Pancreas (tissue), 10 donors: Measurements from ENCODE around the gene ISG20L2. TPM values are rescaled to one million over a fixed set of nuclear protein-coding genes. Genes with fewer than 3 reads are reported as not detected.

Source experiments
- ATAC-seq, 4 donors: fragments of 200-7000 bp; cut with Tn5 transposase; one replicate each; pipeline versions ENCODE4 v1.8.0 to v1.9.1; 2020; ENCODE audit warnings: mild to moderate bottlenecking in 4 of 4, moderate library complexity in 4 of 4
- DNase-seq, 6 donors: peaks; one replicate each; pipeline ENCODE4 v3.0.0-alpha.2; 2020
- FAIRE-seq: peaks from 2 replicates; lab custom pipeline; 2012; peaks lifted over from hg19 to GRCh38; lab: Jason Lieb, UNC
- H3K27ac ChIP-seq, 4 donors: fragments of 200-600 bp; sonication (generic); 1 replicate in 3 of 4; 2 replicates in 1 of 4; pipeline versions ENCODE4 v1.5.0 to v1.8.0; 2020
- H3K27me3 ChIP-seq, 4 donors: fragments of 200-600 bp; one replicate each; pipeline ENCODE4 v1.8.0; 2021
- H3K36me3 ChIP-seq, 3 donors: fragments of 200-600 bp; sonication (generic) in 1 of 3; one replicate each; pipeline versions ENCODE4 v1.5.0 to v1.8.0; 2020 to 2021
- H3K4me1 ChIP-seq, 3 donors: fragments of 200-600 bp; one replicate each; pipeline ENCODE4 v1.8.0; 2021
- H3K4me3 ChIP-seq, 4 donors: fragments of 200-600 bp; sonication (generic) in 2 of 4; one replicate each; pipeline versions ENCODE4 v1.5.0 to v1.8.0; 2020 to 2021
- H3K9me3 ChIP-seq, 4 donors: fragments of 200-600 bp; one replicate each; pipeline ENCODE4 v1.8.0; 2021
- CTCF ChIP-seq, 4 donors: fragments of 200-600 bp; sonication (generic) in 3 of 4; IDR thresholded peaks; one replicate each; pipeline versions ENCODE4 v1.5.0 to v1.8.0; 2021; ENCODE audit warnings: antibody characterized with exemption in 4 of 4
- WGBS, 2 donors: extraction: QIAGEN DNeasy Blood & Tissue Kit; methylation state at CpG; one replicate each; pipeline ENCODE4 v1.1.7; 2013; 5-methylcytosine and 5-hydroxymethylcytosine counted together
- intact Hi-C, 3 donors: fragments of 100-400 bp; cut with DNase I; formaldehyde crosslinking; loops; one replicate each; pipeline versions ENCODE4 v1.11.1 to v1.14.2; 2022
- polyA plus RNA-seq, 2 donors: library from polyadenylated mRNA; stranded (reverse); fragments of 200-250 nt; gene quantifications; one replicate each; pipeline ENCODE4 v1.2.3, GENCODE V29; 2013
- total RNA-seq, 6 donors: library from RNA; stranded (reverse); fragmentation: NEBNext Ultra II Directional in 4 of 6; extraction: Animal tissue kit (Norgen Biotek cat#: 25700) in 4 of 6; gene quantifications; one replicate each; pipeline versions ENCODE4 v1.2.1 to v1.2.4, GENCODE V29; 2021 to 2023
- donor health status: healthy with polysubstance abuse.
- donor health status: DM: no; HTN: no; CAD: no; lungs with moderate emphysema.
- donor health status: DM: no; HTN: no; CAD: no.
- donor health status: control.
- donor health status: control.
- donor health status: Bipolar disorder and iron deficiency.
- donor health status: DM: yes; HTN: yes; CAD: no.
- donor health status: DM: no; HTN: no; CAD: no.
- donor health status: DM: no; HTN: no; CAD: no.
- donor health status: DM: yes; HTN: yes; CAD: no.

ISG20L2 gene
- total and polyA plus RNA-seq, 8 donors, result 5.2 to 13.2 (median 8.3) TPM

GRCh38 chr1:156744786-156745419, 16.3 kb upstream of the ISG20L2 start:
- no peak for DNase-seq
- H3K4me3 ChIP-seq, result no peak overlapping the region
- H3K4me1 ChIP-seq, result peaks cover 22 to 35% (median 26%) of the 10 kb centered on the region in 3 donors
- no peak for TF ChIP-seq CTCF (IDR thresholded peaks at IDR 0.05)
- FAIRE-seq, result no peak
- peaks cover 0 to 14% (median 8%) of the 10 kb centered on the region in 3 donors for H3K36me3 ChIP-seq
- H3K27ac ChIP-seq, result no peak overlapping the region
- ATAC-seq, result no peak
- 81 to 88% methylated on average over 14 of the region's 14 CpGs for WGBS, 2 donors
- intact Hi-C loops, result no loop called here
- H3K27me3 ChIP-seq, result no peaks in the 10 kb centered on the region
- H3K9me3 ChIP-seq, result no peaks in the 10 kb centered on the region

GRCh38 chr1:156744344-156744743, 15.8 kb upstream of the ISG20L2 start:
- 71 to 74% methylated on average over 12 of the region's 12 CpGs for WGBS, 2 donors
- Histone ChIP-seq H3K27ac (peak overlapping the region in 1 of 4 donors; percentile 8), H3K4me1 (peaks cover 19 to 34% (median 26%) of the 10 kb centered on the region in 3 donors), H3K9me3 (no peaks in the 10 kb centered on the region), H3K4me3 (no peak overlapping the region), H3K36me3 (peaks cover 0 to 14% (median 8%) of the 10 kb centered on the region in 3 donors), H3K27me3 (no peaks in the 10 kb centered on the region)
- intact Hi-C loops, result no loop called here
- no peak for DNase-seq
- no peak for FAIRE-seq
- ATAC-seq, result no peak
- TF ChIP-seq CTCF (IDR thresholded peaks at IDR 0.05), result no peak

GRCh38 chr1:156743367-156744302, 15.1 kb upstream of the ISG20L2 start:
- Histone ChIP-seq H3K27me3 (no peaks in the 10 kb centered on the region), H3K4me3 (no peak overlapping the region), H3K27ac (peak overlapping the region in 1 of 4 donors; percentile 8), H3K36me3 (peaks cover 0 to 14% (median 8%) of the 10 kb centered on the region in 3 donors), H3K9me3 (no peaks in the 10 kb centered on the region), H3K4me1 (peaks cover 12 to 30% (median 22%) of the 10 kb centered on the region in 3 donors)
- ATAC-seq, result no peak
- no peak for TF ChIP-seq CTCF (IDR thresholded peaks at IDR 0.05)
- intact Hi-C loops, result no loop called here
- DNase-seq, result peak in 1 of 6 donors; percentile 75
- FAIRE-seq, result no peak
- WGBS, 2 donors, result 83 to 85% methylated on average over 14 of the region's 14 CpGs

- no peaks in the 10 kb centered on the region for H3K9me3 ChIP-seq
- no peak for DNase-seq
- 92 to 97% methylated on average over 4 of the region's 4 CpGs for WGBS, 2 donors
- intact Hi-C loops, result no loop called here
- H3K4me3 ChIP-seq, result no peak overlapping the region
- FAIRE-seq, result no peak
- H3K27ac ChIP-seq, result no peak overlapping the region
- no peak for TF ChIP-seq CTCF (IDR thresholded peaks at IDR 0.05)
- ATAC-seq, result no peak
- H3K27me3 ChIP-seq, result no peaks in the 10 kb centered on the region
- peaks cover 0 to 14% (median 8%) of the 10 kb centered on the region in 3 donors for H3K36me3 ChIP-seq
- peaks cover 4 to 22% (median 16%) of the 10 kb centered on the region in 3 donors for H3K4me1 ChIP-seq
Measured at GRCh38 chr1:156742801-156743200, 14.2 kb upstream of the ISG20L2 start.
